DOHH2 (cell line): ENCODE results near the gene LPAR5.

Experiments used
- H3F3A ChIP-seq: fragments of 200-600 bp; sonication (generic), shearing (Covaris generic); 2 replicates; pipeline ENCODE4 v1.6.0; 2016; ENCODE audit warnings: antibody characterized with exemption, mild to moderate bottlenecking; ENCODE audit not compliant: control insufficient read depth, insufficient read depth
- H3K27ac ChIP-seq: fragments of 200-600 bp; sonication (generic); 2 replicates; pipeline ENCODE4 v1.5.1; 2014; ENCODE audit warnings: low read depth, mild to moderate bottlenecking, low read length, moderate library complexity
- H3K27me3 ChIP-seq: fragments of 200-600 bp; sonication (generic); 2 replicates; pipeline ENCODE4 v1.6.1; 2014; ENCODE audit warnings: mild to moderate bottlenecking, low read length, mixed read lengths; ENCODE audit not compliant: control insufficient read depth
- H3K36me3 ChIP-seq: fragments of 200-600 bp; sonication (generic); 2 replicates; pipeline ENCODE4 v1.6.1; 2014; ENCODE audit warnings: mild to moderate bottlenecking, low read length, moderate library complexity, mixed read lengths; ENCODE audit not compliant: control insufficient read depth
- H3K4me1 ChIP-seq: fragments of 200-600 bp; sonication (generic); 2 replicates; pipeline ENCODE4 v1.6.1; 2014; ENCODE audit warnings: mild to moderate bottlenecking, low read length, mixed read lengths; ENCODE audit not compliant: control insufficient read depth
- H3K4me2 ChIP-seq: fragments of 200-600 bp; sonication (generic); 2 replicates; pipeline ENCODE4 v1.6.0; 2014; ENCODE audit warnings: mild to moderate bottlenecking, low read length, moderate library complexity
- H3K4me3 ChIP-seq: fragments of 200-600 bp; sonication (generic); 2 replicates; pipeline ENCODE4 v1.5.1; 2014; ENCODE audit warnings: mild to moderate bottlenecking, low read length, mixed read lengths
- H3K79me2 ChIP-seq: fragments of 200-600 bp; sonication (generic); 2 replicates; pipeline ENCODE4 v1.6.1; 2014; ENCODE audit warnings: mild to moderate bottlenecking, low read length, mixed read lengths; ENCODE audit not compliant: control insufficient read depth
- H3K9me2 ChIP-seq: fragments of 200-600 bp; sonication (generic); replicated peaks from 2 replicates; pipeline ENCODE4 v1.6.1; 2014; ENCODE audit warnings: mild to moderate bottlenecking, low read length, mixed read lengths; ENCODE audit not compliant: control insufficient read depth
- H3K9me3 ChIP-seq: fragments of 200-600 bp; sonication (generic); 2 replicates; pipeline ENCODE4 v1.6.1; 2014; ENCODE audit warnings: antibody characterized with exemption, low read length, mixed read lengths; ENCODE audit not compliant: control insufficient read depth, insufficient read depth
- H4K20me1 ChIP-seq: fragments of 200-600 bp; sonication (generic); 2 replicates; pipeline ENCODE4 v1.6.0; 2014; ENCODE audit warnings: low read depth, mild to moderate bottlenecking, antibody characterized with exemption, low read length, moderate library complexity; ENCODE audit not compliant: control insufficient read depth, insufficient read depth
- CTCF ChIP-seq: fragments of 200-600 bp; sonication (generic); IDR thresholded peaks from one replicate; pipeline ENCODE4 v1.5.1; 2014; ENCODE audit warnings: antibody characterized with exemption, mild to moderate bottlenecking, low read depth, low read length; ENCODE audit not compliant: poor library complexity, severe bottlenecking
- EZH2phosphoT487 ChIP-seq: fragments of 200-600 bp; sonication (generic); IDR thresholded peaks from 2 replicates; pipeline ENCODE4 v1.6.1; 2017; ENCODE audit warnings: borderline replicate concordance, mild to moderate bottlenecking, antibody characterized with exemption, low read length, moderate library complexity, mixed read lengths

The LPAR5 gene

GRCh38 chr12:6667559-6668210, 31.9 kb upstream of the LPAR5 start:
- Histone ChIP-seq H3K4me2 (no peak overlapping the region), H3K9me2 (no peaks in the 10 kb centered on the region), H3K27ac (no peak overlapping the region), H3K9me3 (no peaks in the 10 kb centered on the region), H3K4me3 (no peak overlapping the region), H3K27me3 (no peaks in the 10 kb centered on the region), H3K79me2 (peaks cover 2% of the 10 kb centered on the region), H4K20me1 (no peaks in the 10 kb centered on the region), H3K4me1 (peaks cover 10% of the 10 kb centered on the region), H3K36me3 (peaks cover 65% of the 10 kb centered on the region), H3F3A (peaks cover 19% of the 10 kb centered on the region)
- peak; percentile 43 for TF ChIP-seq CTCF
- TF ChIP-seq EZH2phosphoT487, result no peak

GRCh38 chr12:6666211-6666610, 30.5 kb upstream of the LPAR5 start:
- H4K20me1 ChIP-seq, result no peaks in the 10 kb centered on the region
- H3K4me3 ChIP-seq, result no peak overlapping the region
- H3K9me3 ChIP-seq, result no peaks in the 10 kb centered on the region
- H3K36me3 ChIP-seq, result peaks cover 50% of the 10 kb centered on the region
- H3F3A ChIP-seq, result peaks cover 21% of the 10 kb centered on the region
- no peak overlapping the region for H3K4me2 ChIP-seq
- H3K79me2 ChIP-seq, result peaks cover 15% of the 10 kb centered on the region
- no peak overlapping the region for H3K27ac ChIP-seq
- peaks cover 20% of the 10 kb centered on the region for H3K4me1 ChIP-seq
- H3K9me2 ChIP-seq, result no peaks in the 10 kb centered on the region
- H3K27me3 ChIP-seq, result no peaks in the 10 kb centered on the region
- no peak for TF ChIP-seq EZH2phosphoT487
- no peak for TF ChIP-seq CTCF

- peaks cover 21% of the 10 kb centered on the region for H3F3A ChIP-seq
- TF ChIP-seq EZH2phosphoT487 (no peak), CTCF (no peak)
- peaks cover 15% of the 10 kb centered on the region for H3K79me2 ChIP-seq
- H3K9me2 ChIP-seq, result no peaks in the 10 kb centered on the region
- no peak overlapping the region for H3K4me3 ChIP-seq
- H3K4me2 ChIP-seq, result no peak overlapping the region
- H4K20me1 ChIP-seq, result no peaks in the 10 kb centered on the region
- H3K27ac ChIP-seq, result no peak overlapping the region
- H3K4me1 ChIP-seq, result peaks cover 20% of the 10 kb centered on the region
- H3K27me3 ChIP-seq, result no peaks in the 10 kb centered on the region
- H3K36me3 ChIP-seq, result peaks cover 37% of the 10 kb centered on the region
- no peaks in the 10 kb centered on the region for H3K9me3 ChIP-seq
Observed at GRCh38 chr12:6664902-6665301, 29.1 kb upstream of the LPAR5 start.
